NCI-H524 treated with DMSO at 0.1 percent for 48 hours (cell line): ENCODE measurements around the gene CTDSPL.
"Not testable (repeated sequence)": the region's sequence is repeated elsewhere in the genome, so short reads cannot be mapped to it uniquely, and the experiment has no call there.

Experiments
- DNase-seq: peaks from one replicate; lab custom pipeline; 2025; lab: John Stamatoyannopoulos, UW

CTDSPL gene

GRCh38 chr3:38019658-38020341, 158.1 kb downstream of the CTDSPL start:
- DNase-seq: no peak

- DNase-seq: no peak
Observed at GRCh38 chr3:38020342-38020726, 158.7 kb downstream of the CTDSPL start.

- no peak for DNase-seq
Observed at GRCh38 chr3:38021196-38021595, 159.5 kb downstream of the CTDSPL start.

- no peak for DNase-seq
Observed at GRCh38 chr3:38022301-38022700, 160.6 kb downstream of the CTDSPL start.

GRCh38 chr3:38022896-38023709, 161.4 kb downstream of the CTDSPL start:
- DNase-seq: no peak

GRCh38 chr3:38026856-38027255, 165.2 kb downstream of the CTDSPL start:
- no peak for DNase-seq

GRCh38 chr3:38027466-38028465, 166.1 kb downstream of the CTDSPL start:
- DNase-seq: no peak

GRCh38 chr3:38028621-38029361, 167.1 kb downstream of the CTDSPL start:
- DNase-seq: no peak

GRCh38 chr3:38029400-38030125, 167.9 kb downstream of the CTDSPL start, which contains the start of gene PLCD1:
Gene PLCD1 (minus strand): TSS chr3:38029642. CDS start chr3:38029539, 103 bp downstream.
- no peak for DNase-seq

- DNase-seq: no peak
Observed at GRCh38 chr3:38030126-38031021, 168.7 kb downstream of the CTDSPL start.

- DNase-seq: no peak
Observed at GRCh38 chr3:38031022-38031994, 169.6 kb downstream of the CTDSPL start.

GRCh38 chr3:38032328-38032865, 170.7 kb downstream of the CTDSPL start:
- no peak for DNase-seq

GRCh38 chr3:38033586-38033985, 171.9 kb downstream of the CTDSPL start:
- not testable (repeated sequence) for DNase-seq
